ENCODE data around the gene GARIN6. TPM values are rescaled to one million over a fixed set of nuclear protein-coding genes. Genes with fewer than 3 reads are reported as not detected.

GARIN6 gene
- total RNA-seq (not detected), polyA plus RNA-seq (not detected)

DNA sequence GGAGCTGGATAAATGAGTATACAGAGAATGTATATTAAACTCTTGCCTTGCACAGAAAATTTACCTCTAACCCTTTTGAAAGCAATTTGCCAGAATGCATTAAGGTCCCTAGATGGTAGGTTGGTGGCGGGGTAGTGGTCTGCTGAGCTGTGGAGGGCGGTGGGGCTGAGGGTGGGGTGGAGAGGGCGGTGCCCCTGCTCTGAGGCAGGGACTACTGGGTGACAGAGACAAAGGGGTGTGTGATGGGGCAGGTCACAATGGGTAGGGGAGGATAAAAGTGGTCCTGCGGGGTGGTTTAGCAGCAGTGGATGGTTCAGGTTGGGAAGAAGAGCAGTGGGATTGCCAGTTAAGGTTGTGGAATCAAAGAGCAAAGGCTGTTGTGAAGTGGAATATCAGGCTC is at the start of gene GARIN6:
GARIN6 (plus strand) TSS at position 301 of the 400 bp plus-strand sequence. CDS start 422 bp downstream, outside the sequence.
- no peaks in the 10 kb centered on the region for H3K4me1 ChIP-seq (ENCODE audit: control insufficient read depth, insufficient read depth, low read length, poor library complexity, severe bottlenecking)
- no peaks in the 10 kb centered on the region for H3K9me3 ChIP-seq (ENCODE audit: control insufficient read depth in 2 of 2, low read length in 2 of 2)
- Mint-ChIP-seq H3K27me3 (no peaks in the 10 kb centered on the region), H3K4me3 (no peak within 1 kb of the TSS), H3K9me3 (peaks cover 0 to 4% (median 0%) of the 10 kb centered on the region in 7 donors), H3K4me1 (no peaks in the 10 kb centered on the region), H3K27ac (no peak within 1 kb of the TSS), H3K36me3 (no peaks in the 10 kb centered on the region)
- H3K36me3 ChIP-seq (ENCODE audit: control insufficient read depth, insufficient read depth, low read length): no peaks in the 10 kb centered on the region
- H3K27ac ChIP-seq (ENCODE audit: insufficient read depth, low read length, poor library complexity, severe bottlenecking): no peak within 1 kb of the TSS
- no peak within 1 kb of the TSS for H3K4me3 ChIP-seq (ENCODE audit: low read depth, low read length)
- no peaks in the 10 kb centered on the region for H3K27me3 ChIP-seq (ENCODE audit: control insufficient read depth, insufficient read depth, low read length)
- DNase-seq (no peak), ATAC-seq (ENCODE audit: low read depth in 2 of 2) (no peak)

DNA sequence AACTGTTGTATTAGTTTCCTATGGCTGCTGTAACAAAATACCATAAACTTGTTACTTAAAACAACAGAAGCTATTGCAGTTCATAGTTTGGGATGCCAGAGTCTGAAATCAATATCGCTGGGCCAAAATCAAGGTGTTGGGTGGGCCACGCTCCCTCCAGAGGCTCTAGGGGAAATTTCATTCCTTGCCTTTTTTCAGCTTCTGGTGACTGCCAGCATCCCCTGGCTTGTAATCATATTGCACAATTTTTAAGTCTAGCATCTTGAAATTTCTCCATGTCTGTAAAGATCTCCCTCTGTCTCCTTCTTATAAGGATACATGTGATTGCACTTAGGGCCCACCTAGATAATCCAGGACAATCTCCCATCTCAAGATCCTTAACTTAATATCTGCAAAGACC is 48.8 kb upstream of the GARIN6 start:
- no peak overlapping the region for H3K27ac Mint-ChIP-seq
- Histone ChIP-seq H3K27me3 (ENCODE audit: control insufficient read depth, insufficient read depth, low read length) (no peaks in the 10 kb centered on the region), H3K4me1 (ENCODE audit: control insufficient read depth, insufficient read depth, low read length, poor library complexity, severe bottlenecking) (no peaks in the 10 kb centered on the region), H3K27ac (ENCODE audit: insufficient read depth, low read length, poor library complexity, severe bottlenecking) (no peak overlapping the region), H3K9me3 (ENCODE audit: control insufficient read depth in 2 of 2, low read length in 2 of 2) (no peaks in the 10 kb centered on the region), H3K36me3 (ENCODE audit: control insufficient read depth, insufficient read depth, low read length) (no peaks in the 10 kb centered on the region), H3K4me3 (ENCODE audit: low read depth, low read length) (no peak overlapping the region)
- DNase-seq: no peak
- no peak for ATAC-seq (ENCODE audit: low read depth in 2 of 2)
- no peaks in the 10 kb centered on the region for H3K27me3 Mint-ChIP-seq
- H3K9me3 Mint-ChIP-seq: peaks cover 0 to 4% (median 0%) of the 10 kb centered on the region in 7 donors
- no peaks in the 10 kb centered on the region for H3K36me3 Mint-ChIP-seq
- H3K4me3 Mint-ChIP-seq: no peak overlapping the region
- no peaks in the 10 kb centered on the region for H3K4me1 Mint-ChIP-seq

DNA sequence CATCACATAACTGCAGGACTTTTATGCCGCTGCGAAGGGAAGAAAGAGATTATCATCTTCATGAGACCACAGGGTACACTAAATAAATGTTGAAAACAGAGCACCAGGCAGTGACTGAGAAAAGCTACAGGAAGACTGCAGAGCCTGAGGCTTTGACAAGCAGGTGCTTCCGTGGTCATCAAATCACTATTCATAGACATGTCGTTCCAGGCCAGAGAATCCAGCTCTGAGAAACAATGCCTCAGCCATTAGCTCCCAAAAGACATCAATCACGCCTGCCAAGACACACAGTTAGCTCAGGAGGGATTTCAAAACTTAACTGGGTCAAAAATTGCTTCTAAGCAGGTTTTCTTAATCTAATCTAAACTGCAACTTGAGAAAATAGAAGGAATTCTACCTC is 47.2 kb upstream of the GARIN6 start:
- peaks cover 0 to 4% (median 0%) of the 10 kb centered on the region in 7 donors for H3K9me3 Mint-ChIP-seq
- no peak for DNase-seq
- no peak overlapping the region for H3K27ac ChIP-seq (ENCODE audit: insufficient read depth, low read length, poor library complexity, severe bottlenecking)
- no peaks in the 10 kb centered on the region for H3K36me3 Mint-ChIP-seq
- H3K4me1 Mint-ChIP-seq: no peaks in the 10 kb centered on the region
- no peaks in the 10 kb centered on the region for H3K9me3 ChIP-seq (ENCODE audit: control insufficient read depth in 2 of 2, low read length in 2 of 2)
- no peak overlapping the region for H3K27ac Mint-ChIP-seq
- no peak overlapping the region for H3K4me3 Mint-ChIP-seq
- no peak for ATAC-seq (ENCODE audit: low read depth in 2 of 2)
- H3K4me1 ChIP-seq (ENCODE audit: control insufficient read depth, insufficient read depth, low read length, poor library complexity, severe bottlenecking): no peaks in the 10 kb centered on the region
- no peak overlapping the region for H3K4me3 ChIP-seq (ENCODE audit: low read depth, low read length)
- no peaks in the 10 kb centered on the region for H3K27me3 ChIP-seq (ENCODE audit: control insufficient read depth, insufficient read depth, low read length)
- H3K27me3 Mint-ChIP-seq: no peaks in the 10 kb centered on the region
- no peaks in the 10 kb centered on the region for H3K36me3 ChIP-seq (ENCODE audit: control insufficient read depth, insufficient read depth, low read length)

DNA sequence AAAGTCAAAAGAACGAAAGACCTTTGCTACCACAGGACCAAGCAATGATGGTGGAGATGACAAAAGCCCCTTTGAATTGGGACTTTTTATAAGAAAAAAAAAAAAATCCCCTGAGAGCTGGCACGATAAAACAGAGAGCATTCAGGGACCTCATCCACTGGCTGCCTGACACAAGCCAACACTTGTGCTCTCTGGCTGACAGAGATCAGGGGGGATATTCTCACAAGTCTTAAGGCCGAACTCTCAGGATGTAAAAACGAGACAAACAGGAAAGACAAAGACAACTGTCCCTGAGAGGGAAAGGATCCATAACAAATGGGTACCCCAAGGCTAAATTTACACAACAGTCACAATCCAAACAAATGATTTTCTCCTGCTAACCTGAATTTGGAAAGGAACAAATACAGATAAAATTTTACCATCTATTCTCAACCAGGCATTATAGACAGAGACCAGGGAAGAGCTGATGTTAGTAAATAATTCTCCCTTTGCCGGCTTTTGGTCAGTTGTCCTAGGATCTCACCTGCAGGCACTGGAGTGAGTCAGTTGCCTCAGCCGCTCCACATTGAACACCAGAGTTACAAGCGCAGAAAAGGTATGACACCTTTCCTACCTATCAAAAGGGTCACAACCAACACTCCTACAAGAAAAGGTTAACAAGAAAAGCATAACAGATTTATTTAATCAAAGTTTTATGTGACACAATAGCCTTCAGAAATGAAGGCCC is 37.9 kb upstream of the GARIN6 start:
- DNase-seq: no peak
- Histone ChIP-seq H3K27ac (ENCODE audit: insufficient read depth, low read length, poor library complexity, severe bottlenecking) (no peak overlapping the region), H3K9me3 (ENCODE audit: control insufficient read depth in 2 of 2, low read length in 2 of 2) (no peaks in the 10 kb centered on the region), H3K27me3 (ENCODE audit: control insufficient read depth, insufficient read depth, low read length) (no peaks in the 10 kb centered on the region), H3K4me1 (ENCODE audit: control insufficient read depth, insufficient read depth, low read length, poor library complexity, severe bottlenecking) (no peaks in the 10 kb centered on the region), H3K36me3 (ENCODE audit: control insufficient read depth, insufficient read depth, low read length) (no peaks in the 10 kb centered on the region), H3K4me3 (ENCODE audit: low read depth, low read length) (no peak overlapping the region)
- Mint-ChIP-seq H3K4me1 (no peaks in the 10 kb centered on the region), H3K27me3 (no peaks in the 10 kb centered on the region), H3K9me3 (peaks cover 0 to 9% (median 2%) of the 10 kb centered on the region in 7 donors), H3K36me3 (no peaks in the 10 kb centered on the region), H3K27ac (no peak overlapping the region), H3K4me3 (no peak overlapping the region)
- no peak for ATAC-seq (ENCODE audit: low read depth in 2 of 2)

DNA sequence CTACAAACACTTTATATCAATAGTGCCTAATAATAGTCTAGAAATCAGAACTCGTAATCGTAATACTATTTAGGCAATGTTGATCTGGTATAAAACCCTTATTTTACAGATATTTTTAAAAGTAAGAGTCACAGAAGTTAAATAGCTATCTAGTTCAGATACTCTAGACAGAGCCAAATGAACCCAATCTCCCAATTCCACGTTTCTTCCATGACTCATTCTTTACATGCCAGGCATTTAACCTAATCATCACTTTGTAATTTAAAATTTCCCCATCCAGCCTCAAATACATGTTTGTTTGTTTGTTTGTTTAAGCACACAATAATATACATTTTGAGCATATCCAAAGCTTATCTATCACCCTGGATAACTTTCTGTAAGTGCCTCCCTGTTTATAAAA is 36.4 kb upstream of the GARIN6 start:
- H3K9me3 Mint-ChIP-seq: peaks cover 0 to 12% (median 1%) of the 10 kb centered on the region in 7 donors

DNA sequence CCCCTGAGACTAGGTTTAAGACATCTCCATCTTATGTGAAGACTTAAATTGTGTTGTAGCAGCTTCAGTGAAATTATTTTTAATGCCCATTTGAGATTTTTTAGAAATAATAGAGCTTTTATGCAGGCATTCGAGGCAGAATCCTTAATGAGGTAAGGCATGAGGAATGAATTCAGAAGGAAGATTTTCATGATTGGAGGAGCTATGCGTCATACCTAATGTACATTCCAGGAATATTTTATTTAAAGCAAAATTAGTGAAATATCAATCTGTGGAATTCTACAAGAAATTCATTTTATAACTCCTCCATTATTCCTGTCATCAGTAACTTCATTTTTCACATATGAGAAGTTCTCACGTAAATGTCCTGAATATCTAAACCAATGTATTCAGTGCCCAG is 36.0 kb upstream of the GARIN6 start:
- H3K9me3 Mint-ChIP-seq: peaks cover 0 to 12% (median 1%) of the 10 kb centered on the region in 7 donors
- H3K36me3 ChIP-seq (ENCODE audit: control insufficient read depth, insufficient read depth, low read length): no peaks in the 10 kb centered on the region
- no peaks in the 10 kb centered on the region for H3K27me3 ChIP-seq (ENCODE audit: control insufficient read depth, insufficient read depth, low read length)
- H3K4me3 Mint-ChIP-seq: no peak overlapping the region
- no peak overlapping the region for H3K27ac Mint-ChIP-seq
- no peaks in the 10 kb centered on the region for H3K36me3 Mint-ChIP-seq
- H3K4me1 ChIP-seq (ENCODE audit: control insufficient read depth, insufficient read depth, low read length, poor library complexity, severe bottlenecking): no peaks in the 10 kb centered on the region
- DNase-seq (no peak), ATAC-seq (ENCODE audit: low read depth in 2 of 2) (no peak)
- H3K27me3 Mint-ChIP-seq: no peaks in the 10 kb centered on the region
- no peak overlapping the region for H3K27ac ChIP-seq (ENCODE audit: insufficient read depth, low read length, poor library complexity, severe bottlenecking)
- H3K9me3 ChIP-seq (ENCODE audit: control insufficient read depth in 2 of 2, low read length in 2 of 2): no peaks in the 10 kb centered on the region
- no peaks in the 10 kb centered on the region for H3K4me1 Mint-ChIP-seq
- H3K4me3 ChIP-seq (ENCODE audit: low read depth, low read length): no peak overlapping the region

More for the DNA sequence above, 36.4 kb upstream of the GARIN6 start:
- DNase-seq: no peak
- Histone ChIP-seq H3K27me3 (ENCODE audit: control insufficient read depth, insufficient read depth, low read length) (no peaks in the 10 kb centered on the region), H3K4me1 (ENCODE audit: control insufficient read depth, insufficient read depth, low read length, poor library complexity, severe bottlenecking) (no peaks in the 10 kb centered on the region), H3K4me3 (ENCODE audit: low read depth, low read length) (no peak overlapping the region), H3K9me3 (ENCODE audit: control insufficient read depth in 2 of 2, low read length in 2 of 2) (no peaks in the 10 kb centered on the region), H3K27ac (ENCODE audit: insufficient read depth, low read length, poor library complexity, severe bottlenecking) (no peak overlapping the region), H3K36me3 (ENCODE audit: control insufficient read depth, insufficient read depth, low read length) (no peaks in the 10 kb centered on the region)
- no peak overlapping the region for H3K4me3 Mint-ChIP-seq
- no peaks in the 10 kb centered on the region for H3K27me3 Mint-ChIP-seq
- no peak overlapping the region for H3K27ac Mint-ChIP-seq
- H3K4me1 Mint-ChIP-seq: no peaks in the 10 kb centered on the region
- H3K36me3 Mint-ChIP-seq: no peaks in the 10 kb centered on the region
- ATAC-seq (ENCODE audit: low read depth in 2 of 2): no peak

DNA sequence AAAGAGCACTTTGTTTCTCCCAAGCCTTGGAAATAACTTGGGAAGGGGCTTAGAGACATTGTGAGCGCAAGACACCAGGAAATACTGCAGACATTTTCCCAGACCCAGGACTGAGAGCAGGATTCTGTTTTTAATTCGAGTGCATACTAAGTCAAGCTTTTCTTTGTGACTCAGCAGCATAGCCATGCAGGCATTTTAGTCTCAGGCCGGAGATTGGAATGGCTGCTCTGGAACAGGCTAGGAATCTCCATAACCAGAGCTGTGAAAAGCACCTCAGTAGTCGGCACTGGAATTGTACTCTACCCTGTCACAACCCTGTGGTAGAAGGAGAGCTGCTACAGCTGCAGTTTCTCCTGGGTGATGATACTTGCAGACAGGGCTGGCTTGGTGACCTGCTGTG is 28.9 kb upstream of the GARIN6 start:
- H3K27me3 ChIP-seq (ENCODE audit: control insufficient read depth, insufficient read depth, low read length): no peaks in the 10 kb centered on the region
- DNase-seq (no peak), ATAC-seq (ENCODE audit: low read depth in 2 of 2) (no peak)
- no peak overlapping the region for H3K27ac ChIP-seq (ENCODE audit: insufficient read depth, low read length, poor library complexity, severe bottlenecking)
- H3K9me3 ChIP-seq (ENCODE audit: control insufficient read depth in 2 of 2, low read length in 2 of 2): peaks cover 0 to 2% of the 10 kb centered on the region in 2 experiments
- no peaks in the 10 kb centered on the region for H3K27me3 Mint-ChIP-seq
- no peak overlapping the region for H3K4me3 ChIP-seq (ENCODE audit: low read depth, low read length)
- H3K4me3 Mint-ChIP-seq: no peak overlapping the region
- no peaks in the 10 kb centered on the region for H3K4me1 ChIP-seq (ENCODE audit: control insufficient read depth, insufficient read depth, low read length, poor library complexity, severe bottlenecking)
- H3K9me3 Mint-ChIP-seq: peaks cover 0 to 28% (median 4%) of the 10 kb centered on the region in 7 donors
- no peaks in the 10 kb centered on the region for H3K36me3 Mint-ChIP-seq
- no peaks in the 10 kb centered on the region for H3K36me3 ChIP-seq (ENCODE audit: control insufficient read depth, insufficient read depth, low read length)
- no peaks in the 10 kb centered on the region for H3K4me1 Mint-ChIP-seq
- H3K27ac Mint-ChIP-seq: no peak overlapping the region

All from CD4-positive, CD25-positive, alpha-beta regulatory T cell (primary cell).